HepG2 (cell line): Measurements from ENCODE around the gene HBQ1. TPM values are rescaled to one million over a fixed set of nuclear protein-coding genes. Genes with fewer than 3 reads are reported as not detected.

ENCODE experiments used
- ATAC-seq: fragments of 200-7000 bp; cut with Tn5 transposase; 3 replicates; pipeline ENCODE4 v1.9.1; 2020; ENCODE audit warnings: mild to moderate bottlenecking, moderate library complexity
- BruUV-seq: library from RNA; stranded (reverse); fragments of 400-500 nt; replicated peaks from 2 replicates; lab custom pipeline; 2021; lab: Mats Ljungman, UMichigan
- CTCF ChIA-PET: fragments of 300-600 bp; formaldehyde crosslinking; extraction: SDS; loops from one replicate; lab custom pipeline; 2021; ENCODE audit warnings: low total read pairs, inconsistent platforms, low intra/inter-chr PET ratio; lab: Yijun Ruan, JAX
- POLR2A ChIA-PET: fragments of 350-600 bp; sonication (Branson Sonifier 250); formaldehyde crosslinking; loops from one replicate; lab custom pipeline; 2020; ENCODE audit warnings: antibody characterized with exemption, inconsistent platforms; lab: Yijun Ruan, JAX
- DNase-seq: peaks from one replicate; pipeline ENCODE4 v3.0.0-alpha.2; 2015; ENCODE audit warnings: low spot score
- FAIRE-seq: peaks from 3 replicates; lab custom pipeline; 2011; peaks lifted over from hg19 to GRCh38; lab: Jason Lieb, UNC
- H2AFZ ChIP-seq: one replicate; pipeline ENCODE4 v1.6.1; 2011; ENCODE audit warnings: low read length, inconsistent platforms
- H3K27ac ChIP-seq: fragments of 300-600 bp; 3 replicates; pipeline ENCODE4 v1.8.0; 2011; ENCODE audit warnings: mixed run types, mild to moderate bottlenecking, mixed read lengths, low read length, inconsistent platforms; ENCODE audit not compliant: insufficient read depth; ENCODE audit errors: extremely low read length
- H3K27me3 ChIP-seq, 2 experiments: fragments of 200-600 bp in 1 of 2; 2 replicates in 1 of 2; 3 replicates in 1 of 2; pipeline versions ENCODE4 v1.6.0 to v1.8.0; 2011; ENCODE audit warnings: low read length in 2 of 2, mild to moderate bottlenecking in 2 of 2, moderate library complexity in 2 of 2, inconsistent platforms in 1 of 2; ENCODE audit not compliant: insufficient read depth in 2 of 2, control insufficient read depth in 1 of 2
- H3K36me3 ChIP-seq, 2 experiments: fragments of 200-600 bp in 1 of 2; replicated peaks in 1 of 2; 2 replicates in 1 of 2; 3 replicates in 1 of 2; pipeline versions ENCODE4 v1.5.1 to v1.8.0; 2011; ENCODE audit warnings: low read length in 2 of 2, inconsistent platforms in 1 of 2; ENCODE audit not compliant: insufficient read depth in 2 of 2, control insufficient read depth in 1 of 2
- H3K4me1 ChIP-seq: 2 replicates; pipeline ENCODE4 v1.5.1; 2012; ENCODE audit warnings: low read length, inconsistent platforms; ENCODE audit not compliant: insufficient read depth
- H3K4me2 ChIP-seq: 2 replicates; pipeline ENCODE4 v1.6.0; 2011; ENCODE audit warnings: low read depth, low read length, inconsistent platforms
- H3K4me3 ChIP-seq, 3 experiments: fragments of 200-600 bp in 1 of 3; sonication (generic), shearing (Covaris generic) in 1 of 3; replicated peaks in 1 of 3; 2 replicates each; pipeline ENCODE4 v1.5.1; 2011 to 2016; ENCODE audit warnings: low read length in 3 of 3, inconsistent platforms in 2 of 3, low read depth in 2 of 3, mild to moderate bottlenecking in 2 of 3, control low read depth in 1 of 3, mixed read lengths in 1 of 3; ENCODE audit not compliant: insufficient read depth in 1 of 3
- H3K79me2 ChIP-seq: one replicate; pipeline ENCODE4 v1.6.1; 2011; ENCODE audit warnings: low read length, inconsistent platforms; ENCODE audit not compliant: insufficient read depth
- H3K9ac ChIP-seq: 2 replicates; pipeline ENCODE4 v1.6.0; 2011; ENCODE audit warnings: mild to moderate bottlenecking, low read depth, low read length, inconsistent platforms; ENCODE audit not compliant: insufficient read depth
- H3K9me3 ChIP-seq: 2 replicates; pipeline ENCODE4 v1.5.1; 2012; ENCODE audit warnings: mild to moderate bottlenecking, low read length
- H4K20me1 ChIP-seq: 2 replicates; pipeline ENCODE4 v1.6.0; 2011; ENCODE audit warnings: inconsistent platforms, mild to moderate bottlenecking, low read length, moderate library complexity; ENCODE audit not compliant: insufficient read depth
- KDM6A ChIP-seq: IDR thresholded peaks from 2 replicates; pipeline ENCODE4 v1.6.1; 2016; ENCODE audit warnings: low read depth
- KLF9 ChIP-seq: IDR thresholded peaks from 2 replicates; pipeline ENCODE4 v1.6.1; 2016; ENCODE audit warnings: low read depth
- SP140L ChIP-seq: sonication (generic); formaldehyde crosslinking; IDR thresholded peaks from 2 replicates; pipeline ENCODE4 v1.4.0; 2020; ENCODE audit warnings: missing genetic modification reagents, borderline replicate concordance
- YEATS2 ChIP-seq: sonication (generic); formaldehyde crosslinking; IDR thresholded peaks from 2 replicates; pipeline ENCODE4 v1.4.0; 2020; ENCODE audit warnings: missing genetic modification reagents, borderline replicate concordance
- ZNF431 ChIP-seq: sonication (generic); formaldehyde crosslinking; IDR thresholded peaks from 2 replicates; pipeline ENCODE4 v1.9.0; 2022; ENCODE audit warnings: missing genetic modification reagents, low read depth, mild to moderate bottlenecking, borderline replicate concordance
- ZSCAN31 ChIP-seq: sonication (generic); formaldehyde crosslinking; IDR thresholded peaks from 2 replicates; pipeline ENCODE4 v1.5.0; 2020; ENCODE audit warnings: low read depth, mild to moderate bottlenecking, missing genetic modification reagents
- WGBS: methylation state at CpG from one replicate; pipeline ENCODE4 v1.1.6; 2017; ENCODE audit warnings: low lambda C conversion rate; 5-methylcytosine and 5-hydroxymethylcytosine counted together
- in situ Hi-C: cut with HindIII; loops from 2 replicates; pipeline ENCODE4 v1.10.0; 2017; ENCODE audit warnings: low pct_unique_long_range_greater_than_20kb; ENCODE audit not compliant: extremely low pct_ligation_motif_present
- intact Hi-C: fragments of 100-400 bp; cut with micrococcal nuclease; formaldehyde crosslinking; loops from one replicate; pipeline ENCODE4 v1.10.0; 2022; ENCODE audit not compliant: unreplicated experiment
- polyA plus RNA-seq, 8 experiments: library from polyadenylated mRNA; depleted of rRNA in 3 of 8; stranded (reverse) in 7 of 8; unstranded in 1 of 8; fragments of >200 nt; fragmentation: Illumina TruSeq in 4 of 8; extraction: Trizol in 4 of 8; gene quantifications; 2 replicates each; pipeline versions ENCODE4 v1.2.1 to v1.2.3, GENCODE V29; 2011 to 2016; ENCODE audit warnings: low read depth in 4 of 8, missing spikeins in 1 of 8, mixed read lengths in 1 of 8; ENCODE audit not compliant: insufficient read depth in 1 of 8
- total RNA-seq, 5 experiments: library from RNA; depleted of rRNA; stranded (reverse); fragments of >200 nt; fragmentation: Illumina TruSeq; extraction: Trizol; gene quantifications; 2 replicates each; pipeline ENCODE4 v1.2.3, GENCODE V29; 2016; ENCODE audit warnings: low read depth in 1 of 5
- TF ChIP-seq, protein P1 (sequence below): sonication (generic); formaldehyde crosslinking; IDR thresholded peaks from 2 replicates; pipeline ENCODE4 v1.4.0; 2020; ENCODE audit warnings: missing genetic modification reagents, borderline replicate concordance
- TF ChIP-seq, protein P2 (sequence below): sonication (generic); formaldehyde crosslinking; IDR thresholded peaks from 2 replicates; pipeline ENCODE4 v1.8.0; 2022; ENCODE audit warnings: mild to moderate bottlenecking, missing genetic modification reagents; ENCODE audit not compliant: insufficient replicate concordance
- TF ChIP-seq, protein P3 (sequence below): sonication (generic); formaldehyde crosslinking; IDR thresholded peaks from 2 replicates; pipeline ENCODE4 v1.8.1; 2023; ENCODE audit warnings: mild to moderate bottlenecking, missing genetic modification reagents
- TF ChIP-seq, protein P4 (sequence below): sonication (generic); formaldehyde crosslinking; IDR thresholded peaks from 2 replicates; pipeline ENCODE4 v1.5.0; 2020; ENCODE audit warnings: missing genetic modification reagents, mild to moderate bottlenecking, borderline replicate concordance
- TF ChIP-seq, protein P5 (sequence below): sonication (generic); formaldehyde crosslinking; IDR thresholded peaks from 2 replicates; pipeline ENCODE4 v1.5.1; 2020; ENCODE audit warnings: mild to moderate bottlenecking, missing genetic modification reagents, moderate library complexity
- TF ChIP-seq, protein P6 (sequence below): IDR thresholded peaks from 2 replicates; pipeline ENCODE4 v1.6.1; 2016; ENCODE audit warnings: missing compliant biosample characterization, missing genetic modification reagents, borderline replicate concordance
- TF ChIP-seq, protein P7 (sequence below): IDR thresholded peaks from 2 replicates; pipeline ENCODE4 v1.6.1; 2016; ENCODE audit warnings: low read depth, borderline replicate concordance

HBQ1 gene
- total and polyA plus RNA-seq, 2 of the 13 experiments (the other 11 are each of a cell fraction or from before 2014, with no cell fraction given): 4.9 to 7.4 TPM

- Histone ChIP-seq H4K20me1 (no peaks in the 10 kb centered on the region), H3K4me2 (no peak overlapping the region), H3K27ac (no peak overlapping the region), H3K36me3 (peaks cover 0 to 15% of the 10 kb centered on the region in 2 experiments; a peak in 2 of 5 replicates), H2AFZ (no peak overlapping the region), H3K27me3 (no peaks in the 10 kb centered on the region), H3K9ac (no peak overlapping the region), H3K9me3 (no peaks in the 10 kb centered on the region), H3K79me2 (peaks cover 11% of the 10 kb centered on the region), H3K4me1 (no peaks in the 10 kb centered on the region), H3K4me3 (no peak overlapping the region)
- no TSS peak for BruUV-seq
- FAIRE-seq: no peak
- CTCF ChIA-PET: no interaction called here
- no peak for ATAC-seq
- no peak for DNase-seq
- in situ Hi-C loops (no loop called here), intact Hi-C loops (no loop called here)
- WGBS: 96% methylated on average over 15 of the region's 15 CpGs
- POLR2A ChIA-PET: no interaction called here
- TF ChIP-seq, protein P1, sequence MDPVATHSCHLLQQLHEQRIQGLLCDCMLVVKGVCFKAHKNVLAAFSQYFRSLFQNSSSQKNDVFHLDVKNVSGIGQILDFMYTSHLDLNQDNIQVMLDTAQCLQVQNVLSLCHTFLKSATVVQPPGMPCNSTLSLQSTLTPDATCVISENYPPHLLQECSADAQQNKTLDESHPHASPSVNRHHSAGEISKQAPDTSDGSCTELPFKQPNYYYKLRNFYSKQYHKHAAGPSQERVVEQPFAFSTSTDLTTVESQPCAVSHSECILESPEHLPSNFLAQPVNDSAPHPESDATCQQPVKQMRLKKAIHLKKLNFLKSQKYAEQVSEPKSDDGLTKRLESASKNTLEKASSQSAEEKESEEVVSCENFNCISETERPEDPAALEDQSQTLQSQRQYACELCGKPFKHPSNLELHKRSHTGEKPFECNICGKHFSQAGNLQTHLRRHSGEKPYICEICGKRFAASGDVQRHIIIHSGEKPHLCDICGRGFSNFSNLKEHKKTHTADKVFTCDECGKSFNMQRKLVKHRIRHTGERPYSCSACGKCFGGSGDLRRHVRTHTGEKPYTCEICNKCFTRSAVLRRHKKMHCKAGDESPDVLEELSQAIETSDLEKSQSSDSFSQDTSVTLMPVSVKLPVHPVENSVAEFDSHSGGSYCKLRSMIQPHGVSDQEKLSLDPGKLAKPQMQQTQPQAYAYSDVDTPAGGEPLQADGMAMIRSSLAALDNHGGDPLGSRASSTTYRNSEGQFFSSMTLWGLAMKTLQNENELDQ: no peak
- TF ChIP-seq, protein P2, sequence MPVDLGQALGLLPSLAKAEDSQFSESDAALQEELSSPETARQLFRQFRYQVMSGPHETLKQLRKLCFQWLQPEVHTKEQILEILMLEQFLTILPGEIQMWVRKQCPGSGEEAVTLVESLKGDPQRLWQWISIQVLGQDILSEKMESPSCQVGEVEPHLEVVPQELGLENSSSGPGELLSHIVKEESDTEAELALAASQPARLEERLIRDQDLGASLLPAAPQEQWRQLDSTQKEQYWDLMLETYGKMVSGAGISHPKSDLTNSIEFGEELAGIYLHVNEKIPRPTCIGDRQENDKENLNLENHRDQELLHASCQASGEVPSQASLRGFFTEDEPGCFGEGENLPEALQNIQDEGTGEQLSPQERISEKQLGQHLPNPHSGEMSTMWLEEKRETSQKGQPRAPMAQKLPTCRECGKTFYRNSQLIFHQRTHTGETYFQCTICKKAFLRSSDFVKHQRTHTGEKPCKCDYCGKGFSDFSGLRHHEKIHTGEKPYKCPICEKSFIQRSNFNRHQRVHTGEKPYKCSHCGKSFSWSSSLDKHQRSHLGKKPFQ (CRISPR knock-in tag): no peak
- no peak for TF ChIP-seq KDM6A
- TF ChIP-seq ZNF431 (CRISPR knock-in tag): no peak
- TF ChIP-seq, protein P3, sequence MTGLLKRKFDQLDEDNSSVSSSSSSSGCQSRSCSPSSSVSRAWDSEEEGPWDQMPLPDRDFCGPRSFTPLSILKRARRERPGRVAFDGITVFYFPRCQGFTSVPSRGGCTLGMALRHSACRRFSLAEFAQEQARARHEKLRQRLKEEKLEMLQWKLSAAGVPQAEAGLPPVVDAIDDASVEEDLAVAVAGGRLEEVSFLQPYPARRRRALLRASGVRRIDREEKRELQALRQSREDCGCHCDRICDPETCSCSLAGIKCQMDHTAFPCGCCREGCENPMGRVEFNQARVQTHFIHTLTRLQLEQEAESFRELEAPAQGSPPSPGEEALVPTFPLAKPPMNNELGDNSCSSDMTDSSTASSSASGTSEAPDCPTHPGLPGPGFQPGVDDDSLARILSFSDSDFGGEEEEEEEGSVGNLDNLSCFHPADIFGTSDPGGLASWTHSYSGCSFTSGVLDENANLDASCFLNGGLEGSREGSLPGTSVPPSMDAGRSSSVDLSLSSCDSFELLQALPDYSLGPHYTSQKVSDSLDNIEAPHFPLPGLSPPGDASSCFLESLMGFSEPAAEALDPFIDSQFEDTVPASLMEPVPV (CRISPR knock-in tag): no peak
- TF ChIP-seq SP140L (CRISPR knock-in tag): no peak
- TF ChIP-seq, protein P4, sequence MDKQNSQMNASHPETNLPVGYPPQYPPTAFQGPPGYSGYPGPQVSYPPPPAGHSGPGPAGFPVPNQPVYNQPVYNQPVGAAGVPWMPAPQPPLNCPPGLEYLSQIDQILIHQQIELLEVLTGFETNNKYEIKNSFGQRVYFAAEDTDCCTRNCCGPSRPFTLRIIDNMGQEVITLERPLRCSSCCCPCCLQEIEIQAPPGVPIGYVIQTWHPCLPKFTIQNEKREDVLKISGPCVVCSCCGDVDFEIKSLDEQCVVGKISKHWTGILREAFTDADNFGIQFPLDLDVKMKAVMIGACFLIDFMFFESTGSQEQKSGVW (CRISPR knock-in tag): no peak
- TF ChIP-seq, protein P5, sequence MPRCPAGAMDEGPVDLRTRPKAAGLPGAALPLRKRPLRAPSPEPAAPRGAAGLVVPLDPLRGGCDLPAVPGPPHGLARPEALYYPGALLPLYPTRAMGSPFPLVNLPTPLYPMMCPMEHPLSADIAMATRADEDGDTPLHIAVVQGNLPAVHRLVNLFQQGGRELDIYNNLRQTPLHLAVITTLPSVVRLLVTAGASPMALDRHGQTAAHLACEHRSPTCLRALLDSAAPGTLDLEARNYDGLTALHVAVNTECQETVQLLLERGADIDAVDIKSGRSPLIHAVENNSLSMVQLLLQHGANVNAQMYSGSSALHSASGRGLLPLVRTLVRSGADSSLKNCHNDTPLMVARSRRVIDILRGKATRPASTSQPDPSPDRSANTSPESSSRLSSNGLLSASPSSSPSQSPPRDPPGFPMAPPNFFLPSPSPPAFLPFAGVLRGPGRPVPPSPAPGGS (CRISPR knock-in tag): no peak
- TF ChIP-seq, protein P6, sequence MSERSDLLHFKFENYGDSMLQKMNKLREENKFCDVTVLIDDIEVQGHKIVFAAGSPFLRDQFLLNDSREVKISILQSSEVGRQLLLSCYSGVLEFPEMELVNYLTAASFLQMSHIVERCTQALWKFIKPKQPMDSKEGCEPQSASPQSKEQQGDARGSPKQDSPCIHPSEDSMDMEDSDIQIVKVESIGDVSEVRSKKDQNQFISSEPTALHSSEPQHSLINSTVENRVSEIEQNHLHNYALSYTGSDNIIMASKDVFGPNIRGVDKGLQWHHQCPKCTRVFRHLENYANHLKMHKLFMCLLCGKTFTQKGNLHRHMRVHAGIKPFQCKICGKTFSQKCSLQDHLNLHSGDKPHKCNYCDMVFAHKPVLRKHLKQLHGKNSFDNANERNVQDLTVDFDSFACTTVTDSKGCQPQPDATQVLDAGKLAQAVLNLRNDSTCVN (CRISPR knock-in tag): no peak
- TF ChIP-seq ZSCAN31 (CRISPR knock-in tag): no peak
- no peak for TF ChIP-seq YEATS2 (CRISPR knock-in tag)
- TF ChIP-seq, protein P7, sequence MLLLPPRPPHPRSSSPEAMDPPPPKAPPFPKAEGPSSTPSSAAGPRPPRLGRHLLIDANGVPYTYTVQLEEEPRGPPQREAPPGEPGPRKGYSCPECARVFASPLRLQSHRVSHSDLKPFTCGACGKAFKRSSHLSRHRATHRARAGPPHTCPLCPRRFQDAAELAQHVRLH (CRISPR knock-in tag): no peak
- TF ChIP-seq KLF9: no peak
Measured at GRCh38 chr16:130533-131173, 49.6 kb upstream of the HBQ1 start.
